ENCODE results near the gene MFSD12.

DNA sequence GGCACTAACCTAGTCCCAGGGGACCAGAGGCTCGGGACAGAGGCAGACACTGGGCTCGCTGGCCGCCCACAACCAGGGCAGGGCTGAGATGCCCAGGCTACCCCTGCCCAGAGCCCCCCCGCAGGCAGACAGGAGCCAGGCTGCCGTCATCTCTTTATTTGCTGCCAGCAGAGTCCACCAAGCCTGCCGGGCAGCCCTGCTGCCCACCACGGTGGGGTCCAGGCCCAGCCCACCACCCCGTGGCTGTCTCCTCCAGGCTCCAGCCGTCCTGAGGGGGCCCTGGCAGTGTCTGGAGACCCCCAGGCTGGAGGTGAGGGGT lies 13.4 kb downstream of the MFSD12 start:
- TF ChIP-seq, protein P1, sequence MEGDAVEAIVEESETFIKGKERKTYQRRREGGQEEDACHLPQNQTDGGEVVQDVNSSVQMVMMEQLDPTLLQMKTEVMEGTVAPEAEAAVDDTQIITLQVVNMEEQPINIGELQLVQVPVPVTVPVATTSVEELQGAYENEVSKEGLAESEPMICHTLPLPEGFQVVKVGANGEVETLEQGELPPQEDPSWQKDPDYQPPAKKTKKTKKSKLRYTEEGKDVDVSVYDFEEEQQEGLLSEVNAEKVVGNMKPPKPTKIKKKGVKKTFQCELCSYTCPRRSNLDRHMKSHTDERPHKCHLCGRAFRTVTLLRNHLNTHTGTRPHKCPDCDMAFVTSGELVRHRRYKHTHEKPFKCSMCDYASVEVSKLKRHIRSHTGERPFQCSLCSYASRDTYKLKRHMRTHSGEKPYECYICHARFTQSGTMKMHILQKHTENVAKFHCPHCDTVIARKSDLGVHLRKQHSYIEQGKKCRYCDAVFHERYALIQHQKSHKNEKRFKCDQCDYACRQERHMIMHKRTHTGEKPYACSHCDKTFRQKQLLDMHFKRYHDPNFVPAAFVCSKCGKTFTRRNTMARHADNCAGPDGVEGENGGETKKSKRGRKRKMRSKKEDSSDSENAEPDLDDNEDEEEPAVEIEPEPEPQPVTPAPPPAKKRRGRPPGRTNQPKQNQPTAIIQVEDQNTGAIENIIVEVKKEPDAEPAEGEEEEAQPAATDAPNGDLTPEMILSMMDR (IDR thresholded peaks at IDR 0.05; ENCODE audit: insufficient read depth, low read depth, low read length): no peak
- no peak for TF ChIP-seq EZH2 (IDR thresholded peaks at IDR 0.05; ENCODE audit: insufficient read depth, low read length)

Data from astrocyte (in vitro differentiated cells and primary cell).